H9 (cell line): ENCODE measurements around the gene TRIO. TPM values are rescaled to one million over a fixed set of nuclear protein-coding genes. Genes with fewer than 3 reads are reported as not detected.

Experiments
- DNase-seq: peaks from one replicate; pipeline ENCODE4 v3.0.0-alpha.2; 2017
- H2AFZ ChIP-seq: one replicate; pipeline ENCODE4 v1.6.1; 2013; ENCODE audit warnings: mild to moderate bottlenecking, low read length, control low read depth, moderate library complexity
- H2AK5ac ChIP-seq: 2 replicates; pipeline ENCODE4 v1.6.1; 2013; ENCODE audit warnings: low read length, control low read depth, mixed read lengths; ENCODE audit not compliant: insufficient read length
- H2BK120ac ChIP-seq: one replicate; pipeline ENCODE4 v1.6.1; 2013; ENCODE audit warnings: low read depth, mild to moderate bottlenecking, low read length, control low read depth, inconsistent platforms; ENCODE audit not compliant: poor library complexity, severe bottlenecking
- H2BK12ac ChIP-seq: 2 replicates; pipeline ENCODE4 v1.6.1; 2013; ENCODE audit warnings: low read length, control low read depth, mixed read lengths, low read depth; ENCODE audit not compliant: insufficient read length
- H2BK15ac ChIP-seq: 2 replicates; pipeline ENCODE4 v1.6.1; 2013; ENCODE audit warnings: low read depth, low read length, control low read depth
- H2BK20ac ChIP-seq: one replicate; pipeline ENCODE4 v1.6.1; 2013; ENCODE audit warnings: low read depth, mild to moderate bottlenecking, low read length, control low read depth, inconsistent platforms; ENCODE audit not compliant: poor library complexity, severe bottlenecking
- H2BK5ac ChIP-seq: 2 replicates; pipeline ENCODE4 v1.6.1; 2013; ENCODE audit warnings: low read length, control low read depth, mixed read lengths; ENCODE audit not compliant: insufficient read length
- H3K14ac ChIP-seq: 2 replicates; pipeline ENCODE4 v1.6.1; 2013; ENCODE audit warnings: low read length, control low read depth; ENCODE audit not compliant: insufficient read depth
- H3K18ac ChIP-seq: 2 replicates; pipeline ENCODE4 v1.6.1; 2013; ENCODE audit warnings: low read depth, mild to moderate bottlenecking, mixed read lengths, low read length, control low read depth; ENCODE audit not compliant: insufficient read length
- H3K23ac ChIP-seq: 2 replicates; pipeline ENCODE4 v1.6.1; 2013; ENCODE audit warnings: low read length, control low read depth, mixed read lengths, low read depth; ENCODE audit not compliant: insufficient read length
- H3K23me2 ChIP-seq: 2 replicates; pipeline ENCODE4 v1.6.1; 2013; ENCODE audit warnings: low read depth, mild to moderate bottlenecking, mixed read lengths, low read length, control low read depth; ENCODE audit not compliant: insufficient read length, poor library complexity, severe bottlenecking
- H3K27ac ChIP-seq: 2 replicates; pipeline ENCODE4 v1.5.1; 2013; ENCODE audit warnings: low read length, control low read depth, mixed read lengths, low read depth; ENCODE audit not compliant: insufficient read length
- H3K27me3 ChIP-seq: 2 replicates; pipeline ENCODE4 v1.6.1; 2013; ENCODE audit warnings: low read length, control low read depth, inconsistent platforms; ENCODE audit not compliant: insufficient read depth
- H3K4ac ChIP-seq: 2 replicates; pipeline ENCODE4 v1.6.1; 2013; ENCODE audit warnings: low read depth, mild to moderate bottlenecking, control low read depth, inconsistent platforms, low read length, moderate library complexity
- H3K4me1 ChIP-seq: 2 replicates; pipeline ENCODE4 v1.6.1; 2013; ENCODE audit warnings: low read length, control low read depth, inconsistent platforms; ENCODE audit not compliant: insufficient read depth
- H3K4me2 ChIP-seq: 2 replicates; pipeline ENCODE4 v1.6.1; 2013; ENCODE audit warnings: low read length, control low read depth, mixed read lengths; ENCODE audit not compliant: insufficient read length, insufficient read depth
- H3K56ac ChIP-seq: 2 replicates; pipeline ENCODE4 v1.6.1; 2013; ENCODE audit warnings: low read depth, mild to moderate bottlenecking, mixed read lengths, low read length, control low read depth; ENCODE audit not compliant: insufficient read length
- H3K79me1 ChIP-seq: 2 replicates; pipeline ENCODE4 v1.6.1; 2013; ENCODE audit warnings: low read depth, mild to moderate bottlenecking, moderate library complexity, low read length, control low read depth, inconsistent platforms; ENCODE audit not compliant: insufficient read depth, poor library complexity, severe bottlenecking
- H3K79me2 ChIP-seq: 2 replicates; pipeline ENCODE4 v1.6.1; 2013; ENCODE audit warnings: low read length, control low read depth, inconsistent platforms; ENCODE audit not compliant: insufficient read depth
- H3K9ac ChIP-seq: 2 replicates; pipeline ENCODE4 v1.6.1; 2013; ENCODE audit warnings: low read length, control low read depth, mixed read lengths; ENCODE audit not compliant: insufficient read length; ENCODE audit errors: extremely low read depth
- H3K9me3 ChIP-seq: one replicate; pipeline ENCODE4 v1.6.1; 2013; ENCODE audit warnings: low read depth, low read length, inconsistent platforms; ENCODE audit not compliant: control insufficient read depth
- H3T11ph ChIP-seq: one replicate; pipeline ENCODE4 v1.6.1; 2013; ENCODE audit warnings: mild to moderate bottlenecking, low read length, control low read depth, inconsistent platforms
- H4K20me1 ChIP-seq: one replicate; pipeline ENCODE4 v1.6.1; 2013; ENCODE audit not compliant: control insufficient read depth, insufficient read length, insufficient read depth
- H4K5ac ChIP-seq: 2 replicates; pipeline ENCODE4 v1.6.1; 2013; ENCODE audit warnings: low read depth, mild to moderate bottlenecking, mixed read lengths, low read length, control low read depth; ENCODE audit not compliant: insufficient read length
- H4K8ac ChIP-seq: replicated peaks from 2 replicates; pipeline ENCODE4 v1.6.1; 2013; ENCODE audit warnings: low read length, control low read depth, mixed read lengths, low read depth; ENCODE audit not compliant: insufficient read length
- H4K91ac ChIP-seq: 2 replicates; pipeline ENCODE4 v1.6.1; 2013; ENCODE audit warnings: low read depth, mild to moderate bottlenecking, moderate library complexity, mixed read lengths, low read length, control low read depth; ENCODE audit not compliant: insufficient read length
- H3K27ac Mint-ChIP-seq, 3 experiments: 2 replicates in 2 of 3; 3 replicates in 1 of 3; pipeline ENCODE4 v1.8.0; 2020 to 2021; ENCODE audit warnings: mixed read lengths in 3 of 3, mild to moderate bottlenecking in 1 of 3, moderate library complexity in 1 of 3
- H3K27me3 Mint-ChIP-seq: 2 replicates; pipeline ENCODE4 v1.8.0; 2021; ENCODE audit warnings: low read depth, mild to moderate bottlenecking, moderate library complexity, mixed read lengths
- H3K36me3 Mint-ChIP-seq, 3 experiments: 2 replicates in 2 of 3; 3 replicates in 1 of 3; pipeline ENCODE4 v1.8.0; 2020 to 2021; ENCODE audit warnings: low read depth in 3 of 3, mixed read lengths in 3 of 3; ENCODE audit not compliant: insufficient read depth in 1 of 3
- H3K4me1 Mint-ChIP-seq, 2 experiments: 2 replicates each; pipeline ENCODE4 v1.8.0; 2020; ENCODE audit warnings: mixed read lengths in 2 of 2
- H3K4me3 Mint-ChIP-seq, 2 experiments: 2 replicates in 1 of 2; 3 replicates in 1 of 2; pipeline ENCODE4 v1.8.0; 2020 to 2021; ENCODE audit warnings: mild to moderate bottlenecking in 2 of 2, mixed read lengths in 2 of 2, moderate library complexity in 1 of 2
- H3K9me3 Mint-ChIP-seq, 2 experiments: 2 replicates in 1 of 2; 3 replicates in 1 of 2; pipeline ENCODE4 v1.8.0; 2020; ENCODE audit warnings: mild to moderate bottlenecking in 2 of 2, mixed read lengths in 2 of 2, moderate library complexity in 1 of 2
- CTCF ChIP-seq: fragments of 200-600 bp; sonication (generic); conservative IDR thresholded peaks from 3 replicates; pipeline ENCODE4 v1.8.0; 2021; ENCODE audit warnings: antibody characterized with exemption, mild to moderate bottlenecking
- WGBS: extraction: QIAGEN DNeasy Blood & Tissue Kit; methylation state at CpG from one replicate; pipeline ENCODE4 v1.1.7; 2013; ENCODE audit warnings: missing lambda C conversion rate, low lambda C conversion rate, mixed read lengths; ENCODE audit not compliant: insufficient read length; ENCODE audit errors: extremely low coverage; 5-methylcytosine and 5-hydroxymethylcytosine counted together
- total RNA-seq: library from RNA; stranded (reverse); gene quantifications from 2 replicates; pipeline ENCODE4 v1.2.1, GENCODE V29; 2021

Gene TRIO
- total RNA-seq, 1 experiment from 2014 or later, result 87.8 TPM

- no peak overlapping the region for H3K4me3 Mint-ChIP-seq
- Histone ChIP-seq H3K4ac (no peak overlapping the region), H2AK5ac (no peak overlapping the region), H3K9me3 (no peaks in the 10 kb centered on the region), H3K18ac (no peak overlapping the region), H2BK20ac (no peak overlapping the region), H3K14ac (no peak overlapping the region), H3K23me2 (no peaks in the 10 kb centered on the region), H4K8ac (no peak overlapping the region), H2BK120ac (no peak overlapping the region), H3K56ac (no peak overlapping the region), H2BK5ac (no peak overlapping the region), H3T11ph (no peak overlapping the region), H3K27me3 (no peaks in the 10 kb centered on the region), H3K23ac (no peak overlapping the region), H3K27ac (no peak overlapping the region), H3K4me1 (peaks cover 13% of the 10 kb centered on the region; the same call in 1 of the 2 replicates), H4K91ac (no peak overlapping the region), H3K79me2 (peaks cover 30% of the 10 kb centered on the region; the same call in 1 of the 2 replicates), H2BK12ac (no peak overlapping the region), H3K79me1 (peaks cover 12% of the 10 kb centered on the region), H3K9ac (no peak overlapping the region), H2AFZ (no peak overlapping the region), H2BK15ac (no peak overlapping the region), H4K20me1 (no peaks in the 10 kb centered on the region), H3K4me2 (no peak overlapping the region), H4K5ac (no peak overlapping the region)
- no peak for DNase-seq
- no peaks in the 10 kb centered on the region for H3K36me3 Mint-ChIP-seq
- 0 out of 7 replicates have a peak overlapping the region, but pooled peaks of 1 of the 3 experiments have one; percentile 49 for H3K27ac Mint-ChIP-seq
- peaks cover 51 to 54% of the 10 kb centered on the region in 2 experiments for H3K4me1 Mint-ChIP-seq
- no peaks in the 10 kb centered on the region for H3K27me3 Mint-ChIP-seq
- no peak for TF ChIP-seq CTCF
- no peaks in the 10 kb centered on the region for H3K9me3 Mint-ChIP-seq
- WGBS, result no CpG with 5 or more reads among the region's 4 CpGs
Observed at GRCh38 chr5:14212838-14213237, 69.7 kb downstream of the TRIO start.
